ENCODE measurements around the gene NDUFAF8. TPM values are rescaled to one million over a fixed set of nuclear protein-coding genes. Genes with fewer than 3 reads are reported as not detected.

The NDUFAF8 gene
- total RNA-seq, 1 experiment from 2014 or later: 54.1 TPM

GRCh38 chr17:81285179-81285878, 46.2 kb downstream of the NDUFAF8 start:
- Mint-ChIP-seq H3K4me1 (ENCODE audit: low read depth, unreplicated experiment) (no peaks in the 10 kb centered on the region), H3K27ac (ENCODE audit: unreplicated experiment) (no peak overlapping the region), H3K9me3 (ENCODE audit: low read depth, unreplicated experiment) (no peaks in the 10 kb centered on the region), H3K27me3 (ENCODE audit: unreplicated experiment) (no peaks in the 10 kb centered on the region), H3K4me3 (ENCODE audit: low read depth, unreplicated experiment) (no peak overlapping the region), H3K36me3 (ENCODE audit: insufficient read depth, unreplicated experiment) (peaks cover 33% of the 10 kb centered on the region)
- no peak for DNase-seq
- BruUV-seq (replicated peaks): no TSS peak
- CTCF ChIA-PET: no interaction called here
- intact Hi-C loops (cut with micrococcal nuclease; ENCODE audit: unreplicated experiment): no loop called here
- TF ChIP-seq CTCF (IDR thresholded peaks at IDR 0.05; ENCODE audit: unreplicated experiment): no peak

- Mint-ChIP-seq H3K27ac (ENCODE audit: unreplicated experiment) (no peak overlapping the region), H3K4me3 (ENCODE audit: low read depth, unreplicated experiment) (no peak overlapping the region), H3K27me3 (ENCODE audit: unreplicated experiment) (no peaks in the 10 kb centered on the region), H3K36me3 (ENCODE audit: insufficient read depth, unreplicated experiment) (peaks cover 28% of the 10 kb centered on the region), H3K9me3 (ENCODE audit: low read depth, unreplicated experiment) (no peaks in the 10 kb centered on the region), H3K4me1 (ENCODE audit: low read depth, unreplicated experiment) (no peaks in the 10 kb centered on the region)
- no TSS peak for BruUV-seq (replicated peaks)
- no peak for TF ChIP-seq CTCF (IDR thresholded peaks at IDR 0.05; ENCODE audit: unreplicated experiment)
- CTCF ChIA-PET: no interaction called here
- intact Hi-C loops (cut with micrococcal nuclease; ENCODE audit: unreplicated experiment): no loop called here
- no peak for DNase-seq
Observed at GRCh38 chr17:81285894-81286293, 46.8 kb downstream of the NDUFAF8 start.

GRCh38 chr17:81286491-81287145, 47.5 kb downstream of the NDUFAF8 start:
- DNase-seq: no peak
- BruUV-seq (replicated peaks): no TSS peak
- intact Hi-C loops (cut with micrococcal nuclease; ENCODE audit: unreplicated experiment): no loop called here
- Mint-ChIP-seq H3K4me3 (ENCODE audit: low read depth, unreplicated experiment) (no peak overlapping the region), H3K27ac (ENCODE audit: unreplicated experiment) (no peak overlapping the region), H3K27me3 (ENCODE audit: unreplicated experiment) (no peaks in the 10 kb centered on the region), H3K4me1 (ENCODE audit: low read depth, unreplicated experiment) (no peaks in the 10 kb centered on the region), H3K9me3 (ENCODE audit: low read depth, unreplicated experiment) (no peaks in the 10 kb centered on the region), H3K36me3 (ENCODE audit: insufficient read depth, unreplicated experiment) (peaks cover 28% of the 10 kb centered on the region)
- TF ChIP-seq CTCF (IDR thresholded peaks at IDR 0.05; ENCODE audit: unreplicated experiment): no peak
- CTCF ChIA-PET: no interaction called here

- H3K9me3 Mint-ChIP-seq (ENCODE audit: low read depth, unreplicated experiment): no peaks in the 10 kb centered on the region
- H3K4me3 Mint-ChIP-seq (ENCODE audit: low read depth, unreplicated experiment): no peak overlapping the region
- no peak for TF ChIP-seq CTCF (IDR thresholded peaks at IDR 0.05; ENCODE audit: unreplicated experiment)
- no peak overlapping the region for H3K27ac Mint-ChIP-seq (ENCODE audit: unreplicated experiment)
- BruUV-seq (replicated peaks): no TSS peak
- intact Hi-C loops (cut with micrococcal nuclease; ENCODE audit: unreplicated experiment): no loop called here
- DNase-seq: no peak
- H3K36me3 Mint-ChIP-seq (ENCODE audit: insufficient read depth, unreplicated experiment): peaks cover 30% of the 10 kb centered on the region
- CTCF ChIA-PET: no interaction called here
- H3K27me3 Mint-ChIP-seq (ENCODE audit: unreplicated experiment): no peaks in the 10 kb centered on the region
- no peaks in the 10 kb centered on the region for H3K4me1 Mint-ChIP-seq (ENCODE audit: low read depth, unreplicated experiment)
Observed at GRCh38 chr17:81287152-81287551, 48.0 kb downstream of the NDUFAF8 start.

Data from Calu3 (cell line).